ENCODE results near the gene TOP3A.

DNA sequence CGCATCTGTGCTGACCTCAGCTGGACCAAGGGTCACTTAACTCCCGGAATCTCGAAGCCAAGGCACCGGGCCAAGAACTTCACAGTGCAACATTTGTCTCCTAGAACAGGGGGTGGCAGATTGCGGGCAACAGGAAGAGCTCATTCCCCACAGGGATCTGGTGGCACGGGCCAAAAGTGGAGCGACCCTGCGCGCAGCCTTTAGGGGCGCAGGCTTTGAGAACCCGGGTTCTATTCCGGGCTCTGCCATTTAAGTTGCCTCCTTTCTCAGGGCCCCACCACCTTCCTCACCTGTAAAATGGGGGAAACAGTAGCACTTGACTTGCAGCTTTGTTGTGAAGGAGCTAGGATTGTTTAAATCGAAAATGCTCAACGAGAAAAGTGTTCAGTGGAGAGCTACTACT lies 47.9 kb upstream of the TOP3A start:
- TF ChIP-seq, protein P1, sequence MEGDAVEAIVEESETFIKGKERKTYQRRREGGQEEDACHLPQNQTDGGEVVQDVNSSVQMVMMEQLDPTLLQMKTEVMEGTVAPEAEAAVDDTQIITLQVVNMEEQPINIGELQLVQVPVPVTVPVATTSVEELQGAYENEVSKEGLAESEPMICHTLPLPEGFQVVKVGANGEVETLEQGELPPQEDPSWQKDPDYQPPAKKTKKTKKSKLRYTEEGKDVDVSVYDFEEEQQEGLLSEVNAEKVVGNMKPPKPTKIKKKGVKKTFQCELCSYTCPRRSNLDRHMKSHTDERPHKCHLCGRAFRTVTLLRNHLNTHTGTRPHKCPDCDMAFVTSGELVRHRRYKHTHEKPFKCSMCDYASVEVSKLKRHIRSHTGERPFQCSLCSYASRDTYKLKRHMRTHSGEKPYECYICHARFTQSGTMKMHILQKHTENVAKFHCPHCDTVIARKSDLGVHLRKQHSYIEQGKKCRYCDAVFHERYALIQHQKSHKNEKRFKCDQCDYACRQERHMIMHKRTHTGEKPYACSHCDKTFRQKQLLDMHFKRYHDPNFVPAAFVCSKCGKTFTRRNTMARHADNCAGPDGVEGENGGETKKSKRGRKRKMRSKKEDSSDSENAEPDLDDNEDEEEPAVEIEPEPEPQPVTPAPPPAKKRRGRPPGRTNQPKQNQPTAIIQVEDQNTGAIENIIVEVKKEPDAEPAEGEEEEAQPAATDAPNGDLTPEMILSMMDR (optimal IDR thresholded peaks at IDR 0.05 in 1 of 3, IDR thresholded peaks at IDR 0.05 in 1 of 3, conservative IDR thresholded peaks at IDR 0.05 in 1 of 3; ENCODE audit: extremely low read depth in 1 of 3, insufficient read depth in 2 of 3, low read length in 3 of 3), result no peak
- TF ChIP-seq EZH2 (IDR thresholded peaks at IDR 0.05; ENCODE audit: low read length), result no peak

All from keratinocyte (primary cell).